Erythroblast (primary cell): ENCODE data around the gene GRID2IP.

ENCODE experiments used
- GATA1 ChIP-seq: IDR thresholded peaks from 2 replicates; pipeline ENCODE4 v1.6.1; 2011; ENCODE audit warnings: low read depth, mild to moderate bottlenecking, control low read depth, low read length, moderate library complexity
- POLR2A ChIP-seq: IDR thresholded peaks from 2 replicates; pipeline ENCODE4 v1.6.1; 2011; ENCODE audit warnings: mild to moderate bottlenecking, low read length

DNA sequence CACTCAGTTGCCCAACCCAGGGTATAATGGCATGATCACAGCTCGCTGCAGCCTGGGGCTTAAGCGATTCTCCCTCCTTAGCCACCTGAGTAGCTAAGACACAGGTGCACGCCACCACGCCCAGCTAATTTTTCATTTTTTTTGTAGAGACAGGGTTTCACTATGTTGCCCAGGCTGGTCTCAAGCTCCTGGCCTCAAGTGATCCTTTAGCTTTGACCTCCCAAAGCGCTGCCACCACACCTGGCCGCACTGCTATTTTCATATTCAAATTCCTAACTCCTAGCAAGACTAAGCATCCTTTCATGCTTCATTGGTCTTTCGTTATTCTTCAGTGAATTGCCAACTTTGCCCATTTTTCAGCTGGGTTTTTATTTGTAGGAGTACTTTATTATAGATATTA, 73.1 kb downstream of the GRID2IP start:
- no peak for TF ChIP-seq POLR2A
- TF ChIP-seq GATA1 = no peak
